Activated T-helper 2 cell treated with anti-CD3 and anti-CD28 coated beads, Interferon-gamma antibody, Interleukin-2, Interleukin-4, amounts not matched to agents 10 μg/mL and 5 μg/mL and 100 μg/mL, durations not matched to agents 14 hours and 24 hours and 36 hours (primary cell): ENCODE data around the gene SCEL. TPM values are rescaled to one million over a fixed set of nuclear protein-coding genes. Genes with fewer than 3 reads are reported as not detected.

Experiments
- DNase-seq: peaks from one replicate; pipeline ENCODE4 v3.0.0; 2021; ENCODE audit warnings: low spot score
- H3K27ac Mint-ChIP-seq: one replicate; pipeline ENCODE4 v1.8.0; 2021; ENCODE audit warnings: mixed read lengths
- H3K27me3 Mint-ChIP-seq: one replicate; pipeline ENCODE4 v1.8.0; 2021; ENCODE audit warnings: low read depth, mixed read lengths
- H3K36me3 Mint-ChIP-seq: one replicate; pipeline ENCODE4 v1.8.0; 2021; ENCODE audit warnings: low read depth, mixed read lengths
- H3K4me1 Mint-ChIP-seq: one replicate; pipeline ENCODE4 v1.8.0; 2021; ENCODE audit warnings: low read depth, mixed read lengths
- H3K4me3 Mint-ChIP-seq: one replicate; pipeline ENCODE4 v1.8.0; 2021; ENCODE audit warnings: low read depth, mild to moderate bottlenecking, moderate library complexity, mixed read lengths
- H3K9me3 Mint-ChIP-seq: one replicate; pipeline ENCODE4 v1.8.0; 2021; ENCODE audit warnings: mixed read lengths
- intact Hi-C: fragments of 100-400 bp; cut with micrococcal nuclease; formaldehyde crosslinking; loops from one replicate; pipeline ENCODE4 v1.15.1; 2023
- total RNA-seq: library from RNA; stranded (reverse); gene quantifications from 2 replicates; pipeline ENCODE4 v1.2.3, GENCODE V29; 2022

The SCEL gene
- total RNA-seq, 1 donor from 2014 or later, result not detected

DNA sequence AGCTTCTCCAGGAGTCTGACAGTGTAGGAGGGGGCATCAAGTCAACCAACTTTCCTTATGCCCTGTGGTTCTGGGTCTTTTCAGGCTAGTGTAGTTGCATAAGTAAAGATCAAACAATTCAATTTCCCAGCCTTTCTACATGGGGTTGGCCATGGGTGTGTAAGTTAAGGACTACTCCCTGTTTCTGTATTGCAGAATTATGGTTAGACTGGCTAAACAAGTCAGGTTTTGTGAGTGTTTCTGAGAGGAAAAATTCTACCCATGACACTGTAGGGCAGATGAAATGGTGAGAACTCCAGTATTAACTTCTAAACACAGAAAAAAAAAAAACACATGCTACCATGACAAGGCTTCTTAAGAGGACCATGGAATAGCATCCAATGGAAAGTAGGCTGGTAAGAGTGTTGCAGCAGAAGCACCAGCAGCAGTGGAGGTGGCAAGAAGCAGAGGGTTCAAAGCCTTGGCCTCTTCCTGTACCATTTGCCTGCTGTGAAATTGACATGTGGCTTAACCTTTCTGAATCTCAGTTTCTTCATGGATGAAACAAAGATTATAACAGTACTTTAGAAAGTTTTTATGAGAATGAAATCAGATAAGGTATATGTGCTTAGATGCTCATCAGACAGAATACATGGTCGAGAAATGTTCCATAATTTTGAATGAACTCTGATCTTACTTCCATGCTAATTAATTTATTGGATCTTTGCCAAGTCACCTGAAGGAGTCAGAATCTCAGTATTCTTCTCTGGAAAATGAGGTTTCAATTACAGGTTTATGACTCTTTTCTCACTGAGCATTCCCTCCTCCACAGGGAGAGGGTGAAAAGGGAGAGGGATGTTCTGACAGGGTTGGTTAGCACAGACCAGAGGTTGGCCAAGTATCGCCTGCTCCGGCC, 11.4 kb upstream of the SCEL start:
- intact Hi-C loops, result no loop called here

DNA sequence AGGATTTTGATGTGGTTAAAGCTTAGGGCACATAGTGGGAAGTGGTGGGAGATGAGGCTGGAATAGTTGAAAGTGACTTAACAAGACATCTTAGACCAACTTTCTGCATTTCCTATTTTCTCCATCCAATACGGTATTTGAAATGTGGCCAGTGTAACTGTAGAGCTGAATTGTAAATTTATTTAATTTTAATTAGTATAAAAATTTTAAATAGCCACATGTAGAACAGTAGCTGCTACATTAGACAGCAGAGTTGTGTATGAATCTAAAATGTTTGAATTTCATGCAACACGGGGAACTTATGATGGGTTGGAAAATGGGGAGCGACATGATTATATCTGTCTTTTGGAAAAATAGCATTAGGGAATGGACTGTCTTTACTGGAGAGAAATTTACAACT, 7.1 kb upstream of the SCEL start:
- H3K27ac Mint-ChIP-seq, result no peak overlapping the region
- intact Hi-C loops, result no loop called here
- no peaks in the 10 kb centered on the region for H3K9me3 Mint-ChIP-seq
- H3K27me3 Mint-ChIP-seq, result peaks cover 8% of the 10 kb centered on the region
- no peak overlapping the region for H3K4me3 Mint-ChIP-seq
- H3K4me1 Mint-ChIP-seq, result peaks cover 18% of the 10 kb centered on the region
- H3K36me3 Mint-ChIP-seq, result no peaks in the 10 kb centered on the region
- no peak for DNase-seq

More for the DNA sequence above, 11.4 kb upstream of the SCEL start:
- Mint-ChIP-seq H3K36me3 (no peaks in the 10 kb centered on the region), H3K4me1 (peaks cover 15% of the 10 kb centered on the region), H3K27ac (no peak overlapping the region), H3K27me3 (peaks cover 8% of the 10 kb centered on the region), H3K4me3 (no peak overlapping the region), H3K9me3 (no peaks in the 10 kb centered on the region)
- no peak for DNase-seq

DNA sequence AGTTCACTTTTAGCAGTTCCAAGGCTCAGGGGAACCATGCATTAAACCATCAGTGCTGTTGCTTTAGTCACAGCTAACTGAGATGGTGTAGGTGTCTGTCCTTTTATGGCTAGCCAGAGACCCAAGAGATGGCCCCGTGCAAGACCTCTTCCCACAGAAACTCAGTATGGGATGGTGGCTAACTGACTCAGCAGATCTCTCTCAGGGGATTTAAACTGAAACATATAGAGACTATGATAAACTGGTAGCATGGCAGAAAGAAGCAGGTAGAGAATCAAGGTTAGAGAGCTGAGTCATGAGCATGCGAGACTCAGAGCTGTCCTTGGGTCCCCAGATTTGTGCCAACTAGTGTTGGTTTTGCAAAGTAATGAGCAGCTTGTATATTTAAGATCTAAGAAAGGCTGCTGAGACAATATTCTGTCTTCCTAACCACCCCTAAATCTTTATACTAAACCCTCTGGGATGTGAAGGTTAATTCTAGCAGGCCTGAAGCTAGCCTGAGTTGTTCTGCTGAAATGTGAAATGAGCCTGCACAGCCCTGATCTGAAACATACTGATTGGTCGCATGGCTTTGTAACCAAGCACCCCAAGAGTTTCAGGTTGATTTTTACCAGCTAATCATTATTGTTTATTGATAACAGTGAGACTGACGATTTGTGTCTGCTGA, 6.5 kb upstream of the SCEL start:
- no peaks in the 10 kb centered on the region for H3K9me3 Mint-ChIP-seq
- H3K27me3 Mint-ChIP-seq, result peaks cover 8% of the 10 kb centered on the region
- no peak overlapping the region for H3K27ac Mint-ChIP-seq
- H3K36me3 Mint-ChIP-seq, result no peaks in the 10 kb centered on the region
- intact Hi-C loops, result no loop called here
- H3K4me1 Mint-ChIP-seq, result peaks cover 13% of the 10 kb centered on the region
- DNase-seq, result no peak
- no peak overlapping the region for H3K4me3 Mint-ChIP-seq

DNA sequence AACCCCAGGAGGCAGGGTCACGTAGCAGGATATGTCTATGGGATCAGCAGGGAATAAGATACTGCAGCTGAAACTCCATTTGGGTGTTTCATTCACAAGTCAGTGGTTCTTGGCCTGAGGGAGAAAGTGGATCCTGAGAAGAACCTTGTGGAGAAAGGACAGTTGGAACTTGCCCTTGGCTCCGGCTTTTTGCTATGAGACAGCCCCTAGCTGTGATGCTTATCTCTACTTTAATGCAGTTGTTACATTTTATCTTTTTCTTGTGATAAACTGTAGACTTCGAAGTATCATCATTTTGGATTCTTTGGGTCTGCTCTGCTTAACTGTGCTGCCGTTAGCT, 6.0 kb upstream of the SCEL start:
- no peak overlapping the region for H3K4me3 Mint-ChIP-seq
- no peak for DNase-seq
- no peaks in the 10 kb centered on the region for H3K36me3 Mint-ChIP-seq
- H3K27me3 Mint-ChIP-seq, result peaks cover 8% of the 10 kb centered on the region
- no peak overlapping the region for H3K27ac Mint-ChIP-seq
- H3K9me3 Mint-ChIP-seq, result no peaks in the 10 kb centered on the region
- H3K4me1 Mint-ChIP-seq, result peaks cover 8% of the 10 kb centered on the region
- intact Hi-C loops, result no loop called here

DNA sequence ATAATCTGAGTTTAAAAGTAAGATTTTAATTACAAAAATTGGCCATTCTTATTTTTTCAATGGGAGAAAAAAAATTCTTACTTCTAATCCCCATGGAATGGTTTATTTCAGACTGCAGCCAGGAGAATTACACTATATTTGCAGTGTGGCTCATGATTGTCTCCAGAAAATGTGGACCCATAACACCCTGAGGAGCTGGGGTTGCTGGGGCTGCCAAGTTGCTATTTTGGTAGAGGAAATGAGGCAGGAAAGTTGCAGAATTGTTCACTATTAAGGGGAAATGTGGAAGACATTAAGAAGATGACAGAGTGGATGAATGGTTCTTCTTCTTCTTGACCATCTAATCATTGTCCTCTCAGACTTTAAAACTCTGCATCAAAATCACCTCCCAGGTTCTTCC, 4.6 kb upstream of the SCEL start:
- Mint-ChIP-seq H3K36me3 (no peaks in the 10 kb centered on the region), H3K27ac (no peak overlapping the region), H3K4me3 (no peak overlapping the region), H3K27me3 (peaks cover 11% of the 10 kb centered on the region), H3K4me1 (peaks cover 6% of the 10 kb centered on the region), H3K9me3 (no peaks in the 10 kb centered on the region)
- intact Hi-C loops, result no loop called here
- DNase-seq, result no peak

DNA sequence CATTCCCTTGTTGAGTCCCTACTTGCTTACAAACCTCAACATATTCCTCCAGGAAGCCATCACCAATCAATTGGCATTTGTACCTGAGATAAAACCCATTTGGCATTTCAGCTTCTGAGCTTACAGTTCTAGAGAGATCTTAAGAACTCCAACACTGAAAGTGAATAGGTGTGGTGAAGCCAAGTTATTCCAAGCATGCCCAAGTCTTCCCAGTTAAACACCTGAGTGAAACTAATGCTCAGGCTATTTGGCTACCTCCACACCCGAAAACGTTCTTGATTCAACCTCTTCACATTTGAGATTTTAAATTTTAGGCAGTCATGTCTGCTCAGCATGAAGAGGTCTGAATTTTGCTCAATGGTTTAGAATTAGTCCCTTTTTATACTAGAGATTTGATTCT, 2.5 kb upstream of the SCEL start:
- DNase-seq, result no peak
- intact Hi-C loops, result no loop called here
- Mint-ChIP-seq H3K36me3 (no peaks in the 10 kb centered on the region), H3K9me3 (no peaks in the 10 kb centered on the region), H3K4me3 (no peak overlapping the region), H3K27ac (no peak overlapping the region), H3K27me3 (peaks cover 9% of the 10 kb centered on the region), H3K4me1 (peaks cover 6% of the 10 kb centered on the region)

DNA sequence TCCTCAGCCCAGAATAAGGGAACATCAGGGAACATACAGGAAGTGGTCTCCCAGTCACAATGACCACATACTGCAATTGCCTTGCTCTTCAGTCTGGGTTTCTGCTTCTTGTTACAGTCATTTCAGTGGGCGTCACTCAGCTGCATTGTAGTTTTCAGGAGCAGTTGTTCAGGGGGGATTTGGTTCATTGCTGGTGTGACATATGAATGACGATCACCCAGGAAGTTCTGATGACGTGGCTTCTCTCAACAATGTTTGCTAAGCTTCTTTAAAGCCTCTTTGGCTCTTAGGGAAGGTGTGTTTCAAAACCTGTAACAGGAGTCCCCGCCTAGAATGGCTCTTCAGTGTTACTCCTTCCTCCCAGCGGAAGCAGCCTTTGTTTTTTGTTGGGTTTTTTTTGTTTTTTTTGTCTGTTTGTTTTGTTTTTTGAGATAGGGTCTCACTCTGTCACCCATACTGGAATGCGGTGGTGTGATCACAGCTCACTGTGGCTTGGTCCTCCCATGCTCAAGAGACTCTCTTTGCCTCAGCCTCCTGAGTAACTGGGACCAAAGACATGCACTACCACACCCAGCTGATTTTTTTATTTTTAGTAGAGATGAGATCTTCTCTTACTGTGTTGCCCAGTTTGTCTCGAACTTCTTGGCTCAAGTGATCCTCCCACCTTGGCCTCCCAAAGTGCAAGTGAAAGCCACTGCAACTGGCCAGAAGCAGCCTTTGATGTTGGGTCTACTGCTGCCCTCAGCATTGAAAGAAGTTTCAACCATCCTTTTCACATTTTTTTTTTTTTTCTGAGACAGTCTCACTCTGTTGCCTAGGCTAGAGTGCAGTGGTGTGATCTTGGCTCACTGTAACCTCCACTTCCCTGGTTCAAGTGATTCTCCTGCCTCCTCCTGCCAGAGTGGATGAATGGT, 1.4 kb upstream of the SCEL start:
- Mint-ChIP-seq H3K4me1 (peaks cover 3% of the 10 kb centered on the region), H3K36me3 (no peaks in the 10 kb centered on the region), H3K27ac (no peak overlapping the region), H3K9me3 (no peaks in the 10 kb centered on the region), H3K4me3 (no peak overlapping the region), H3K27me3 (peaks cover 8% of the 10 kb centered on the region)
- DNase-seq, result no peak
- intact Hi-C loops, result no loop called here

DNA sequence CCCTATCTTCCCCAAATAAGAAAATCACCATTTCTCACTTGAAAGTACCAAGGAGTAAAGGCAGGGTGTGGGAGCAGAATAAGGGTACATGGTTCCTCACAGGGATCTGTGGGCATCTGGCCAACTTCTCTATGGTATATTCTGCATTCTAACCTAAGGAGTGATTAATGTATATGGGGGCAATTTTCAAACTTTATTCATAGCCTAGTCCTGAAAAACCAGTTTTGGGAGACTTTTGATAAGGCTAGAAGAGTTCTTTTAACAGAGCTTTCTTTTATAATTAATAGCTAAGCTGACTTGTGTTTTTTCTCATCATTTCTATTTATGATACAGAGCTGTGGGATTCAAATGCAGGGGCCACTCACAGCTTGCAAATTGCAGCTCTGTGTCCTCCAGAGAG, 852 bp downstream of the SCEL start:
- intact Hi-C loops, result no loop called here

DNA sequence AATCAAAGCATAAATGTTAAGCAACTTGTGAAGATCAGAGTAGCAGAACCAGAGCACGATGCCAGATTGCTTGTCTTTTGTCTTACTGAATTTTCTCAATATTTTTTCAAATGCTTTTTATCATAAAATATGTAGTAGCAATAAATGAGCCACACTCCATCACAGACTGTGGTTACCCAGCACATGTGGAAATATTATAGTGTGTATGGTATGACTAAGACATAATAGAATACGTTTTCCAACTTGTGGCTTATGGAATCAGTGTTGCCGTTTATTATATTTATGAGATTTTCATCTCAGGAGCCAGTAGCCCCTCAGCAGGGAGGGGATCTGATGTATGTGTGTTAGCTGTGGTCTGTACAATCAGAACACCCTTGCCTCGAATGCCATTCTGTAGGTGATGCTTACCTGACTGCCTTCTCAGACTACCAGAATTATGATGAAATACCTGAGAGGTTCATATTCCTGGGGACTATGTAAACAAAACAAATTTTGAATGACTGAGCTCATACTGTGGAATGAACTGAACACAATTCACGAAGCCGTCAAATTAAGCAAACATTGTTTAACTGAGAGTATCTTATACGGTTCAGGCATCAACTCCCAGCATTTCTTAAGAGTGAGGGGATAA, 1.9 kb downstream of the SCEL start:
- Mint-ChIP-seq H3K4me1 (no peaks in the 10 kb centered on the region), H3K27ac (no peak overlapping the region), H3K27me3 (peaks cover 5% of the 10 kb centered on the region), H3K4me3 (no peak overlapping the region), H3K36me3 (no peaks in the 10 kb centered on the region), H3K9me3 (no peaks in the 10 kb centered on the region)
- intact Hi-C loops, result no loop called here
- DNase-seq, result no peak

More for the DNA sequence above, 852 bp downstream of the SCEL start:
- H3K4me1 Mint-ChIP-seq, result no peaks in the 10 kb centered on the region
- H3K27me3 Mint-ChIP-seq, result peaks cover 5% of the 10 kb centered on the region
- H3K9me3 Mint-ChIP-seq, result no peaks in the 10 kb centered on the region
- no peak overlapping the region for H3K4me3 Mint-ChIP-seq
- no peak overlapping the region for H3K27ac Mint-ChIP-seq
- no peak for DNase-seq
- no peaks in the 10 kb centered on the region for H3K36me3 Mint-ChIP-seq

DNA sequence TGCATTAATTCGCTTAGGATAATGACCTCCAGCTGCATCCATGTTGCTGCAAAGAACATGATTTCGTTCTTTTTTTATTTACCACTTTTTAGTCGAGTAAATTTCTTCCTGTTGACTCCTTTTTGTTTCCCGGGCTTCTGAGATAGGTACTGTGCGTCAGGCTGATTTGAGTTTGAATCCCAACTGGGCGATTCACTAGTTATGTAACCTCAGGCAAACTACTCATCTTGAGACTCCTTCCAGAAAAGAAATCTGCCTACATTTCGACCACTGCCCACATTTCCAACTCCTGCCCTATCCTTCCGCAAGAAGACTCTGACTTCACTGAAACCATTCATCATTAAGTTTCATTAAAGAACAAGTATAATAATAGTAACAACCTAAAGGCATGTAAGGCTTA, 8.2 kb downstream of the SCEL start:
- no peaks in the 10 kb centered on the region for H3K9me3 Mint-ChIP-seq
- no peak overlapping the region for H3K4me3 Mint-ChIP-seq
- H3K36me3 Mint-ChIP-seq, result no peaks in the 10 kb centered on the region
- H3K4me1 Mint-ChIP-seq, result no peaks in the 10 kb centered on the region
- H3K27ac Mint-ChIP-seq, result no peak overlapping the region
- H3K27me3 Mint-ChIP-seq, result peaks cover 7% of the 10 kb centered on the region
- DNase-seq, result no peak
- intact Hi-C loops, result no loop called here

DNA sequence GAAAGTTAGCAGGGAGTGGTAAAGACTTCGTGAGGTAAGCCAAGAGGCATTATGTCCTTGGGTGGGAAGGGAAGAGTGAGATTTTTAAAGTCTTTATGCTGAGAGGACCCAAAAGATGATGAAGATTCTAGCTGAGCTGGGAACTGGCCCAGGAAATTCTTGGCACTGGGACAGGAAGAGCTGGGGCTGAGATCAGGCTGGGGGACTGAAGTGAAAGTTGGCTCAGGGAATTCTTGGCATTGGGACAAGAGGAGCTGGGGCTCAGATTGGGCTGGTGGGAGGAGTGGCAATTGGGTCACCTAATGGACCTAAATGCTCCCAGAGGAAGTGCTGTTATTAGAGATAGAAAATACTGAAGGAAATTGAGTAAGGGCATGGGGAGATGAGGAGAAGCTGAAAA, 8.8 kb downstream of the SCEL start:
- Mint-ChIP-seq H3K27ac (no peak overlapping the region), H3K4me3 (no peak overlapping the region), H3K4me1 (no peaks in the 10 kb centered on the region), H3K36me3 (no peaks in the 10 kb centered on the region), H3K9me3 (no peaks in the 10 kb centered on the region), H3K27me3 (peaks cover 7% of the 10 kb centered on the region)
- DNase-seq, result no peak
- intact Hi-C loops, result no loop called here

DNA sequence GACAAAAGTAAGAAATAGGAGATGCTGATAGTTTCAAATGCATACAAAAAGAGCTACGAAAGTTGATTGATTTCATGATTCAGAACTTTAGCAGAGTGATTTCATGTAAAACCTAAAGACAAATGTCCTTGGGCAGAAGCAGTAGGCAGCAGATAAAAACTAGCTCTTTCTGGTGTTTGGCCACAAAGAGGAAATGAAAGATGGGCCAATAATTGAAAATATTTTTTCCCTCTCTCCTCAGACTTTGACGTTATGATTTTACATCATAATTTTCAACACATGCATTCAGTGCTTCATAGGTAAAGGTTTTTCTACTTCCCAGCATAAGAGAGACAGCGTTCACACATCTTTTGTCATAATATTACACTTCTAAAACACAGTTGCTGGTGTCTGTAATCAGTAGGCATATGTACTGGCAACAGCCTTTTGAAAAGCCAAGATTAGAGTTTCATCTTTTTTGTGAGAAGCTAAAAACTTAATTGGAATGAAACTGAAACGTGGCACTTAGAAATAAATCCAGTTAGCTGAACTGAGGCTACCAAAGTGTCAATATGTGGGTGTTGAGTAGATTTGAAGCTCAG, 9.3 kb downstream of the SCEL start:
- H3K4me3 Mint-ChIP-seq, result no peak overlapping the region
- H3K9me3 Mint-ChIP-seq, result no peaks in the 10 kb centered on the region
- no peaks in the 10 kb centered on the region for H3K36me3 Mint-ChIP-seq
- intact Hi-C loops, result no loop called here
- H3K27me3 Mint-ChIP-seq, result peaks cover 7% of the 10 kb centered on the region
- DNase-seq, result no peak
- H3K27ac Mint-ChIP-seq, result no peak overlapping the region
- no peaks in the 10 kb centered on the region for H3K4me1 Mint-ChIP-seq
